Esophagus muscularis mucosa (tissue), 4 donors: ENCODE data around the gene PRND.

Experiments
- EP300 ChIP-seq: sonication (generic); formaldehyde crosslinking; IDR thresholded peaks from one replicate; pipeline ENCODE4 v1.6.1; 2017; ENCODE audit warnings: antibody characterized with exemption
- POLR2AphosphoS5 ChIP-seq, 2 donors: sonication (generic); formaldehyde crosslinking; IDR thresholded peaks; one replicate each; pipeline ENCODE4 v1.6.1; 2017; ENCODE audit warnings: antibody characterized with exemption in 2 of 2
- TF ChIP-seq, protein P1 (sequence below), 3 experiments: fragments of 200-600 bp in 2 of 3; fragments of 450-650 bp in 1 of 3; sonication (generic) in 2 of 3; IDR thresholded peaks; one replicate each; pipeline ENCODE4 v1.5.1; 2017 to 2019; ENCODE audit warnings: antibody characterized with exemption in 3 of 3, mild to moderate bottlenecking in 2 of 3, moderate library complexity in 1 of 3

DNA sequence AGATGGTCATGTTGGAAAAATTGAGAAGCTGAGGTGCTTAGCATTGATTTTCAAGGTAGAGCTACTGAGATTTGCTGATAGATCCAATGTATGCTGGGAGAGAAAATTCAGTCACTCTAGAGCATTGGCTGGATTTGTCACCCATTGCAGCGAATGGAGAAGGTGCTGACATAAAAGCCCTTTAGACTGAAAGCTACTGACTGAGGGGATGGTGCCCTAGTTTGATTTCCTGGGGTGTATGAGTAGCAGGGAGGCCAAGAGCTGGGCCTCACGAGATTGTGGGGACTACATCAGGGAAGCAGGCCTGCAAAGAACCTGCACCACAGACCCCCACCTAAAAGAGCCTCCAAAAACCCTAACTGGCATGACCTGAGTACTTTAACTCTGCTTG, 23.9 kb upstream of the PRND start:
- TF ChIP-seq POLR2AphosphoS5 (IDR thresholded peaks at IDR 0.05) = no peak
- TF ChIP-seq, protein P1, sequence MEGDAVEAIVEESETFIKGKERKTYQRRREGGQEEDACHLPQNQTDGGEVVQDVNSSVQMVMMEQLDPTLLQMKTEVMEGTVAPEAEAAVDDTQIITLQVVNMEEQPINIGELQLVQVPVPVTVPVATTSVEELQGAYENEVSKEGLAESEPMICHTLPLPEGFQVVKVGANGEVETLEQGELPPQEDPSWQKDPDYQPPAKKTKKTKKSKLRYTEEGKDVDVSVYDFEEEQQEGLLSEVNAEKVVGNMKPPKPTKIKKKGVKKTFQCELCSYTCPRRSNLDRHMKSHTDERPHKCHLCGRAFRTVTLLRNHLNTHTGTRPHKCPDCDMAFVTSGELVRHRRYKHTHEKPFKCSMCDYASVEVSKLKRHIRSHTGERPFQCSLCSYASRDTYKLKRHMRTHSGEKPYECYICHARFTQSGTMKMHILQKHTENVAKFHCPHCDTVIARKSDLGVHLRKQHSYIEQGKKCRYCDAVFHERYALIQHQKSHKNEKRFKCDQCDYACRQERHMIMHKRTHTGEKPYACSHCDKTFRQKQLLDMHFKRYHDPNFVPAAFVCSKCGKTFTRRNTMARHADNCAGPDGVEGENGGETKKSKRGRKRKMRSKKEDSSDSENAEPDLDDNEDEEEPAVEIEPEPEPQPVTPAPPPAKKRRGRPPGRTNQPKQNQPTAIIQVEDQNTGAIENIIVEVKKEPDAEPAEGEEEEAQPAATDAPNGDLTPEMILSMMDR (IDR thresholded peaks at IDR 0.05) = no peak
- TF ChIP-seq EP300 = no peak
